Peyer's patch (tissue), 4 donors: ENCODE measurements around the gene THRSP. TPM values are rescaled to one million over a fixed set of nuclear protein-coding genes. Genes with fewer than 3 reads are reported as not detected.
A peak's percentile ranks its signal among the peaks of the same experiment; 100 is the strongest.

Experiments used
- DNase-seq, 3 donors: peaks; one replicate each; pipeline ENCODE4 v3.0.0-alpha.2; 2017 to 2019
- H3K27ac ChIP-seq, 4 donors: fragments of 200-600 bp; sonication (generic); one replicate each; pipeline ENCODE4 v1.5.1; 2016 to 2019
- H3K27me3 ChIP-seq, 2 donors: fragments of 200-600 bp; sonication (generic); one replicate each; pipeline ENCODE4 v1.5.1; 2019
- H3K36me3 ChIP-seq, 3 donors: fragments of 200-600 bp; sonication (generic); one replicate each; pipeline ENCODE4 v1.5.1; 2016 to 2019
- H3K4me1 ChIP-seq, 4 donors: fragments of 200-600 bp; sonication (generic); one replicate each; pipeline ENCODE4 v1.5.1; 2016 to 2019
- H3K4me3 ChIP-seq, 4 donors: fragments of 200-600 bp; sonication (generic); 1 replicate in 3 of 4; 2 replicates in 1 of 4; pipeline ENCODE4 v1.5.1; 2016 to 2019; ENCODE audit warnings: mild to moderate bottlenecking in 1 of 4
- H3K9me3 ChIP-seq, 4 donors: fragments of 200-600 bp; sonication (generic); one replicate each; pipeline ENCODE4 v1.5.1; 2016 to 2019; ENCODE audit warnings: mild to moderate bottlenecking in 1 of 4
- POLR2A ChIP-seq, 2 donors: fragments of 450-650 bp; IDR thresholded peaks; one replicate each; pipeline ENCODE4 v1.5.1; 2017; ENCODE audit warnings: antibody characterized with exemption in 2 of 2, mild to moderate bottlenecking in 2 of 2, moderate library complexity in 2 of 2
- total RNA-seq, 4 donors: library from RNA; depleted of rRNA; stranded (reverse); fragments of >200 nt; gene quantifications; one replicate each; pipeline ENCODE4 v1.1.0, GENCODE V29; 2016
- TF ChIP-seq, protein P1 (sequence below), 6 experiments: fragments of 450-650 bp in 4 of 6; fragments of 200-600 bp in 2 of 6; sonication (generic) in 1 of 6; IDR thresholded peaks; one replicate each; pipeline ENCODE4 v1.5.1; 2017 to 2019; ENCODE audit warnings: antibody characterized with exemption in 6 of 6, mild to moderate bottlenecking in 3 of 6, moderate library complexity in 1 of 6

THRSP gene
- total RNA-seq, 4 donors from 2014 or later, result 4.1 TPM; not detected in 3

DNA sequence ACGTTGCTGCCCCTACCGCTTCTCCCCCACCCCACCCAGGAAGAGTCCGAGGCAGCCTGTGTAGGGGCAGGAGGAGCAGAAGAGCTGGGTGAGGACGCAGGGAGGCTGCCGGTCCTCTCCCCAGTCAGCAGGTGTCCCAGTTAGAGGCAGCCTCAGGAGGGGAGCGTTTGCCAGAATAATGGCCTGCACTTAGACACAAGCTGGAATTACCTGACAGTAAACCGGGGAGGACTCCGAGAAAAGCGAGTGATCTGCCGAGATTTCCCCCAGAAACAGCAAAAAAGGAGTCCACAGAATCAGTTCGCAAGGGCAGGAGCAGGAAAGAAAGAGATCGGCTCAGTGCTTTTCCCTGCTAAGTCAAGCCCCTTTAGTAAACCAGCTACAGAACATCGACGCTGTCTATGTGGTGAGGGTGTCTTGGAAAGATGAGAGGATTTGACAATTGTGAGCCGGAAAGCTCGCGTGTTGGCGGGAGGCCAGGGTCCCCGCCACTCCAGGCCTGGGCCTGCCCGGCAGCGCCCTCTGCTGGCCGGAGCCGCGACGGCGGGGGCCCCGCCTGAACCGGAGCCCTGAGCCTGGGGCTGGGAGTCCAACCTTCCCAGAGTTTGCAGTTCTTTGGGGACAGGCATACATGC lies 17.7 kb upstream of the THRSP start:
- Histone ChIP-seq H3K36me3 (no peaks in the 10 kb centered on the region), H3K9me3 (no peaks in the 10 kb centered on the region), H3K27me3 (no peaks in the 10 kb centered on the region), H3K27ac (peak overlapping the region; percentile 31 to 79 (median 42)), H3K4me1 (peaks cover 0 to 12% (median 0%) of the 10 kb centered on the region in 4 donors), H3K4me3 (peak overlapping the region; percentile 25 to 58 (median 42))
- TF ChIP-seq, protein P1, sequence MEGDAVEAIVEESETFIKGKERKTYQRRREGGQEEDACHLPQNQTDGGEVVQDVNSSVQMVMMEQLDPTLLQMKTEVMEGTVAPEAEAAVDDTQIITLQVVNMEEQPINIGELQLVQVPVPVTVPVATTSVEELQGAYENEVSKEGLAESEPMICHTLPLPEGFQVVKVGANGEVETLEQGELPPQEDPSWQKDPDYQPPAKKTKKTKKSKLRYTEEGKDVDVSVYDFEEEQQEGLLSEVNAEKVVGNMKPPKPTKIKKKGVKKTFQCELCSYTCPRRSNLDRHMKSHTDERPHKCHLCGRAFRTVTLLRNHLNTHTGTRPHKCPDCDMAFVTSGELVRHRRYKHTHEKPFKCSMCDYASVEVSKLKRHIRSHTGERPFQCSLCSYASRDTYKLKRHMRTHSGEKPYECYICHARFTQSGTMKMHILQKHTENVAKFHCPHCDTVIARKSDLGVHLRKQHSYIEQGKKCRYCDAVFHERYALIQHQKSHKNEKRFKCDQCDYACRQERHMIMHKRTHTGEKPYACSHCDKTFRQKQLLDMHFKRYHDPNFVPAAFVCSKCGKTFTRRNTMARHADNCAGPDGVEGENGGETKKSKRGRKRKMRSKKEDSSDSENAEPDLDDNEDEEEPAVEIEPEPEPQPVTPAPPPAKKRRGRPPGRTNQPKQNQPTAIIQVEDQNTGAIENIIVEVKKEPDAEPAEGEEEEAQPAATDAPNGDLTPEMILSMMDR (IDR thresholded peaks at IDR 0.05), result peak; percentile 72 to 99 (median 96)
- peak in 1 of 2 donors; percentile 17 for TF ChIP-seq POLR2A (IDR thresholded peaks at IDR 0.05)
- peak; percentile 54 to 90 (median 89) for DNase-seq

- no peak for DNase-seq
- Histone ChIP-seq H3K4me1 (peaks cover 0 to 12% (median 0%) of the 10 kb centered on the region in 4 donors), H3K4me3 (peak overlapping the region in 1 of 4 donors; percentile 58), H3K36me3 (no peaks in the 10 kb centered on the region), H3K9me3 (no peaks in the 10 kb centered on the region), H3K27me3 (no peaks in the 10 kb centered on the region), H3K27ac (no peak overlapping the region)
- TF ChIP-seq, protein P1 (IDR thresholded peaks at IDR 0.05), result no peak
Measured at GRCh38 chr11:78046486-78046854, 17.2 kb upstream of the THRSP start.

- no peak for DNase-seq
- Histone ChIP-seq H3K4me3 (no peak overlapping the region), H3K36me3 (no peaks in the 10 kb centered on the region), H3K4me1 (peaks cover 0 to 12% (median 0%) of the 10 kb centered on the region in 4 donors), H3K27ac (no peak overlapping the region), H3K27me3 (no peaks in the 10 kb centered on the region), H3K9me3 (no peaks in the 10 kb centered on the region)
- TF ChIP-seq, protein P1 (IDR thresholded peaks at IDR 0.05), result no peak
- TF ChIP-seq POLR2A (IDR thresholded peaks at IDR 0.05), result no peak
Measured at GRCh38 chr11:78048561-78048960, 15.1 kb upstream of the THRSP start.

- no peak overlapping the region for H3K27ac ChIP-seq
- H3K9me3 ChIP-seq, result no peaks in the 10 kb centered on the region
- no peak overlapping the region for H3K4me3 ChIP-seq
- TF ChIP-seq, protein P1 (IDR thresholded peaks at IDR 0.05), result no peak
- TF ChIP-seq POLR2A (IDR thresholded peaks at IDR 0.05), result no peak
- H3K36me3 ChIP-seq, result no peaks in the 10 kb centered on the region
- H3K27me3 ChIP-seq, result no peaks in the 10 kb centered on the region
- DNase-seq, result no peak
- H3K4me1 ChIP-seq, result peaks cover 0 to 12% (median 0%) of the 10 kb centered on the region in 4 donors
Measured at GRCh38 chr11:78049348-78049747, 14.3 kb upstream of the THRSP start.

DNA sequence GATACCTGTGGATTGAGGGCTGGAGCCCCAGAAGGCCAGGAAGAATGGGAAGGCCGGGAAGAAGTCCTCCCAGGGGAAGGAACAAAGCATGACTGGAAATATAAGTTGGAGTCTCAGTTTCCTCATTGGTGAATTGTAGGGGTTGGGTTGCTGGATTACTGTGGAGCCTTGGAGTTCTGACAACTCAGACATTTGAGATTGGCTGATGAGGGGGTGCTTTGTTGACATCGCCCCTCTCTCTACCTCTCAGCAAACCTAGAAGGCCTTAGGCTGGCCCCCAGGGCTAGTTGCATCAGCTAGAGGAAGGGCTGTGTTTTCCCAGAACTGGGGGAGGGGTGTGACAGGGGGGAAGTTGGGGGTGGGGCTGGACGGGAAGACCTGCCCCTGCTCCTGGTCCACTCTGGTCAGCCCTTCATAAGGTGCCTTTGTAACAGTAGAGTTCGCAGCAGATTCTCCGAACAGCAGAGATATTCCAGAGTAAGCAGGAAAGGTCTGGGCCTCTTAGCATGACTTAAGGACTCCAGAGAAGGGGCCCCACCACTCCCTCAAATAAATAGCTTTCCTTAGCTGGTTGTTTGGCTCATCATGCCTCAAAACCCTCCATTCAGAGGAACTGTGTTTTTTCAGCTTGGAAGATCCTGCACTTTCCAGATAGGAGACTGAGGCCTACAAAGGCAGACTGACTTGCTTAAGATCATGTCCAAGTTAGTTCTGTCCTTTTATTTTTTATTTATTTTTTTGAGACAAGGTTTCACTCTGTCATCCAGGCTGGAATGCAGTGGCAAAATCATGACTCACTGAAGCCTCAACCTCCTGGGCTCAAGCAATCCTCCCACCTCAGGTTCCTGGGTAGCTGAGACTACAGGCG lies 12.5 kb upstream of the THRSP start:
- Histone ChIP-seq H3K27me3 (no peaks in the 10 kb centered on the region), H3K36me3 (no peaks in the 10 kb centered on the region), H3K4me3 (no peak overlapping the region), H3K4me1 (peaks cover 0 to 3% (median 0%) of the 10 kb centered on the region in 4 donors), H3K9me3 (no peaks in the 10 kb centered on the region), H3K27ac (no peak overlapping the region)
- no peak for DNase-seq
- TF ChIP-seq, protein P1 (IDR thresholded peaks at IDR 0.05), result no peak
- no peak for TF ChIP-seq POLR2A (IDR thresholded peaks at IDR 0.05)
